ENCODE results near the gene MON2. TPM values are rescaled to one million over a fixed set of nuclear protein-coding genes. Genes with fewer than 3 reads are reported as not detected.
A peak's percentile ranks its signal among the peaks of the same experiment; 100 is the strongest.

The MON2 gene
- total and polyA plus RNA-seq, 2 of the 13 experiments (the other 11 are each of a cell fraction or from before 2014, with no cell fraction given): 10.5 to 24.8 TPM

GRCh38 chr12:62435303-62436163 is 31.1 kb upstream of the MON2 start (continued):
- TF ChIP-seq ZBTB49 (CRISPR knock-in tag; IDR thresholded peaks at IDR 0.05; ENCODE audit: borderline replicate concordance): no peak
- TF ChIP-seq NONO (IDR thresholded peaks at IDR 0.05): no peak
- TF ChIP-seq NONO (CRISPR knock-in tag; conservative IDR thresholded peaks at IDR 0.05): peak; percentile 25; the same call in 1 of the 2 replicates
- TF ChIP-seq TRAFD1 (CRISPR knock-in tag; IDR thresholded peaks at IDR 0.05; ENCODE audit: borderline replicate concordance): no peak
- TF ChIP-seq ZNF496 (CRISPR knock-in tag; IDR thresholded peaks at IDR 0.05; ENCODE audit: insufficient replicate concordance): no peak
- TF ChIP-seq FOSL1 (CRISPR knock-in tag; IDR thresholded peaks at IDR 0.05; ENCODE audit: borderline replicate concordance): no peak
- TF ChIP-seq ZNF136 (CRISPR knock-in tag; IDR thresholded peaks at IDR 0.05; ENCODE audit: low read depth): no peak
- TF ChIP-seq ZNF232 (CRISPR knock-in tag; IDR thresholded peaks at IDR 0.05; ENCODE audit: borderline replicate concordance): no peak
- TF ChIP-seq DBP (CRISPR knock-in tag; IDR thresholded peaks at IDR 0.05; ENCODE audit: not compliant biosample characterization): no peak
- 0 out of 2 replicates have a peak, but pooled peaks have one; percentile 37 for TF ChIP-seq ZNF780A (CRISPR knock-in tag; IDR thresholded peaks at IDR 0.05)
- no peak for TF ChIP-seq EHMT2 (IDR thresholded peaks at IDR 0.05; ENCODE audit: borderline replicate concordance, low read depth, low read length)
- TF ChIP-seq ZNF44 (CRISPR knock-in tag; IDR thresholded peaks at IDR 0.05): no peak
- 0 out of 2 replicates have a peak, but pooled peaks have one; percentile 45 for TF ChIP-seq RCOR2 (CRISPR knock-in tag; IDR thresholded peaks at IDR 0.05)
- TF ChIP-seq ZNF567 (CRISPR knock-in tag; IDR thresholded peaks at IDR 0.05; ENCODE audit: borderline replicate concordance): no peak
- no peak for TF ChIP-seq YEATS4 (CRISPR knock-in tag; IDR thresholded peaks at IDR 0.05; ENCODE audit: borderline replicate concordance)
- TF ChIP-seq ZSCAN29 (CRISPR knock-in tag; conservative IDR thresholded peaks at IDR 0.05): no peak; the same call in 1 of the 2 replicates
- TF ChIP-seq NFRKB (IDR thresholded peaks at IDR 0.05): no peak
- no peak for TF ChIP-seq ZNF33A (CRISPR knock-in tag; IDR thresholded peaks at IDR 0.05; ENCODE audit: borderline replicate concordance)
- no peak for TF ChIP-seq THAP7 (CRISPR knock-in tag; IDR thresholded peaks at IDR 0.05)
